ENCODE results near the gene NDUFS6.

The NDUFS6 gene

DNA sequence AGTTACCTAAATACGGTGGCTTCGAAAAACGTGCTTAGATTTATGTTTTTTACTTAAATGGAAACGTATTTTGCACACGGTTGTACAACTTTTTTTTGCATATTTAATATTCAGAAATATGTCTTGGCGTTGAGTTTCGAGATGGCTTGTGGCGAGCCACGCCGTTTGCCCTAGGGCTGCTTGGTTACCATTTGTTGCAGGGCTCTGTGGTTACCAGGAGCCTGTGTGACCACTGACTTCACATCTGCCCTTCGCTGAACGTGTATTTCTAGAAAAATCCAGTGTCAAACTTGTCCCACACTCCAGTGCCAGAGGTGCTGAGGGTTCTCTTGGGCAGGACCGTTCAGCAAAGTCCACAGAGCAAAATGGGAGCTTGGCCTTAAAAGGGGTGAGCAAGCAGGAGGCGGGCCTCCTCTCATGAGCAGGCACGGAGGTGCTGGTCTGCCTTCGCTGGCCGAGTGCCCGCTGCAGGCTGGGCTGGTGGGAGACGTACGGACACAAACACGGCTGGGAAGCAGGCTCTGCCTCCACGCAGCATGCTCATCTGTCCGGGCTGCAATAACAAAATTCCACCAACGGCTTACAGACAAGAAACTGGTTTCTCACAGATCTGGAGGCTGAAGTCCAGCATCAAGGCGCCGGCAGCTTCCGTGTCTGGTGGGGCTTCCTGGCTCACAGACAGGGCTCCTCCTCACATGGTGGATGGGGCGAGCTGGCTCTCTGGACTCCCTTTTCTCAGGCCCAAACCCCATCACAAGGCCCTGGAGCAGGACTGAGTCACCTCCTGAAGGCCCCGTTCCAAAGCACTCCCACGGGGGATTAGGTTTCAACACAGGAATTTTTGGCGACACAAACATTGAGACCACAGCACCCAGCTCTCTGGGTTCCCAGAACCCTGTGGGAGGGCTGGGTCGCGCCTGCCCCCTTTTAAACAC lies 7.0 kb upstream of the NDUFS6 start:
- Histone ChIP-seq H3K27ac (ENCODE audit: extremely low read depth, low read depth, low read length) (no peak overlapping the region), H3K4me1 (ENCODE audit: control insufficient read depth, insufficient read depth, low read length) (peaks cover 6% of the 10 kb centered on the region), H3K4me3 (ENCODE audit: low read depth, low read length) (no peak overlapping the region), H3K36me3 (ENCODE audit: control insufficient read depth in 2 of 2, insufficient read depth in 1 of 2, low read length in 2 of 2) (peaks cover 3 to 32% of the 10 kb centered on the region in 2 experiments; a peak in 2 of 3 replicates), H3K9me3 (ENCODE audit: control insufficient read depth, insufficient read depth, low read depth, low read length) (no peaks in the 10 kb centered on the region)
- TF ChIP-seq ATF2 (tag by site-specific recombination; IDR thresholded peaks at IDR 0.05; ENCODE audit: low read depth) (no peak), EGR2 (tag by site-specific recombination; IDR thresholded peaks at IDR 0.05; ENCODE audit: low read depth) (peak; percentile 76), ZNF580 (tag by site-specific recombination; IDR thresholded peaks at IDR 0.05) (no peak), ZNF843 (tag by site-specific recombination; IDR thresholded peaks at IDR 0.05) (no peak), KLF7 (tag by site-specific recombination; IDR thresholded peaks at IDR 0.05; ENCODE audit: borderline replicate concordance) (no peak), ZBTB20 (tag by site-specific recombination; IDR thresholded peaks at IDR 0.05) (peak; percentile 77), ZEB2 (tag by site-specific recombination; IDR thresholded peaks at IDR 0.05) (peak; percentile 53; the same call in 1 of the 2 replicates), ZBTB17 (tag by site-specific recombination; IDR thresholded peaks at IDR 0.05) (0 out of 2 replicates have a peak, but pooled peaks have one; percentile 41), ZNF548 (tag by site-specific recombination; IDR thresholded peaks at IDR 0.05) (peak; percentile 63; the same call in 1 of the 2 replicates), GLIS1 (tag by site-specific recombination; IDR thresholded peaks at IDR 0.05) (peak; percentile 95), KLF8 (tag by site-specific recombination; IDR thresholded peaks at IDR 0.05) (peak; percentile 28; the same call in 1 of the 2 replicates), ZNF629 (tag by site-specific recombination; IDR thresholded peaks at IDR 0.05) (peak; percentile 50), ZNF184 (tag by site-specific recombination; IDR thresholded peaks at IDR 0.05) (0 out of 2 replicates have a peak, but pooled peaks have one; percentile 18), ZBTB11 (tag by site-specific recombination; conservative IDR thresholded peaks at IDR 0.05; ENCODE audit: low read depth) (no peak), SP7 (tag by site-specific recombination; IDR thresholded peaks at IDR 0.05) (0 out of 2 replicates have a peak, but pooled peaks have one; percentile 46), ZFHX2 (tag by site-specific recombination; conservative IDR thresholded peaks at IDR 0.05) (peak; percentile 81), SP3 (tag by site-specific recombination; IDR thresholded peaks at IDR 0.05) (0 out of 2 replicates have a peak, but pooled peaks have one; percentile 10), PRDM10 (tag by site-specific recombination; IDR thresholded peaks at IDR 0.05) (0 out of 2 replicates have a peak, but pooled peaks have one; percentile 12)
- TF ChIP-seq, protein P1, sequence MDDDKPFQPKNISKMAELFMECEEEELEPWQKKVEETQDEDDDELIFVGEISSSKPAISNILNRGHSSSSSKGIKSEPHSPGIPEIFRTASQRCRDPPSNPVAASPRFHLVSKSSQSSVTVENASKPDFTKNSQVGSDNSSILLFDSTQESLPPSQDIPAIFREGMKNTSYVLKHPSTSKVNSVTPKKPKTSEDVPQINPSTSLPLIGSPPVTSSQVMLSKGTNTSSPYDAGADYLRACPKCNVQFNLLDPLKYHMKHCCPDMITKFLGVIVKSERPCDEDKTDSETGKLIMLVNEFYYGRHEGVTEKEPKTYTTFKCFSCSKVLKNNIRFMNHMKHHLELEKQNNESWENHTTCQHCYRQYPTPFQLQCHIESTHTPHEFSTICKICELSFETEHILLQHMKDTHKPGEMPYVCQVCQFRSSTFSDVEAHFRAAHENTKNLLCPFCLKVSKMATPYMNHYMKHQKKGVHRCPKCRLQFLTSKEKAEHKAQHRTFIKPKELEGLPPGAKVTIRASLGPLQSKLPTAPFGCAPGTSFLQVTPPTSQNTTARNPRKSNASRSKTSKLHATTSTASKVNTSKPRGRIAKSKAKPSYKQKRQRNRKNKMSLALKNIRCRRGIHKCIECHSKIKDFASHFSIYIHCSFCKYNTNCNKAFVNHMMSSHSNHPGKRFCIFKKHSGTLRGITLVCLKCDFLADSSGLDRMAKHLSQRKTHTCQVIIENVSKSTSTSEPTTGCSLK (tag by site-specific recombination; IDR thresholded peaks at IDR 0.05), result no peak
- TF ChIP-seq, protein P2, sequence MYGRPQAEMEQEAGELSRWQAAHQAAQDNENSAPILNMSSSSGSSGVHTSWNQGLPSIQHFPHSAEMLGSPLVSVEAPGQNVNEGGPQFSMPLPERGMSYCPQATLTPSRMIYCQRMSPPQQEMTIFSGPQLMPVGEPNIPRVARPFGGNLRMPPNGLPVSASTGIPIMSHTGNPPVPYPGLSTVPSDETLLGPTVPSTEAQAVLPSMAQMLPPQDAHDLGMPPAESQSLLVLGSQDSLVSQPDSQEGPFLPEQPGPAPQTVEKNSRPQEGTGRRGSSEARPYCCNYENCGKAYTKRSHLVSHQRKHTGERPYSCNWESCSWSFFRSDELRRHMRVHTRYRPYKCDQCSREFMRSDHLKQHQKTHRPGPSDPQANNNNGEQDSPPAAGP (tag by site-specific recombination; IDR thresholded peaks at IDR 0.05), result peak; percentile 33; the same call in 1 of the 2 replicates
- TF ChIP-seq, protein P3, sequence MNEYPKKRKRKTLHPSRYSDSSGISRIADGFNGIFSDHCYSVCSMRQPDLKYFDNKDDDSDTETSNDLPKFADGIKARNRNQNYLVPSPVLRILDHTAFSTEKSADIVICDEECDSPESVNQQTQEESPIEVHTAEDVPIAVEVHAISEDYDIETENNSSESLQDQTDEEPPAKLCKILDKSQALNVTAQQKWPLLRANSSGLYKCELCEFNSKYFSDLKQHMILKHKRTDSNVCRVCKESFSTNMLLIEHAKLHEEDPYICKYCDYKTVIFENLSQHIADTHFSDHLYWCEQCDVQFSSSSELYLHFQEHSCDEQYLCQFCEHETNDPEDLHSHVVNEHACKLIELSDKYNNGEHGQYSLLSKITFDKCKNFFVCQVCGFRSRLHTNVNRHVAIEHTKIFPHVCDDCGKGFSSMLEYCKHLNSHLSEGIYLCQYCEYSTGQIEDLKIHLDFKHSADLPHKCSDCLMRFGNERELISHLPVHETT (tag by site-specific recombination; IDR thresholded peaks at IDR 0.05), result 0 out of 2 replicates have a peak, but pooled peaks have one; percentile 23
- ChIA-PET CTCF (interaction anchor here (0.9 kb wide), 1 partner anchor 56 kb away, joined by 3 read pairs; no protein-coding TSS in a partner anchor), POLR2A (interaction anchor here (0.9 kb wide), 1 partner anchor 89 kb away, joined by 5 read pairs; no protein-coding TSS in a partner anchor)
